Parathyroid adenoma (tissue), 2 donors: ENCODE data around the gene SPEM2.

Experiments
- H2AFZ ChIP-seq: fragments of 300-600 bp; sonication (generic); one replicate; pipeline ENCODE4 v1.7.0; 2017; ENCODE audit warnings: antibody characterized with exemption, mild to moderate bottlenecking
- H3K27ac ChIP-seq: fragments of 300-600 bp; sonication (generic); one replicate; pipeline ENCODE4 v1.7.0; 2017
- H3K27me3 ChIP-seq: fragments of 300-600 bp; sonication (generic); one replicate; pipeline ENCODE4 v1.7.0; 2017; ENCODE audit warnings: low read length; ENCODE audit not compliant: control insufficient read depth, insufficient read depth
- H3K36me3 ChIP-seq: fragments of 300-600 bp; sonication (generic); one replicate; pipeline ENCODE4 v1.7.0; 2017; ENCODE audit warnings: low read length; ENCODE audit not compliant: control insufficient read depth, insufficient read depth
- H3K4me1 ChIP-seq: fragments of 300-600 bp; sonication (generic); one replicate; pipeline ENCODE4 v1.7.0; 2017; ENCODE audit warnings: control low read depth
- H3K4me2 ChIP-seq: fragments of 300-600 bp; sonication (generic); one replicate; pipeline ENCODE4 v1.7.0; 2017; ENCODE audit warnings: low read length
- H3K4me3 ChIP-seq: fragments of 300-600 bp; sonication (generic); one replicate; pipeline ENCODE4 v1.7.0; 2017; ENCODE audit warnings: low read depth, low read length
- H3K79me2 ChIP-seq: fragments of 300-600 bp; sonication (generic); one replicate; pipeline ENCODE4 v1.7.0; 2017; ENCODE audit warnings: control low read depth
- H3K9ac ChIP-seq: fragments of 300-600 bp; sonication (generic); one replicate; pipeline ENCODE4 v1.7.0; 2017; ENCODE audit warnings: mild to moderate bottlenecking
- H3K9me3 ChIP-seq: fragments of 300-600 bp; sonication (generic); one replicate; pipeline ENCODE4 v1.7.0; 2017; ENCODE audit warnings: low read length; ENCODE audit not compliant: control insufficient read depth
- TF ChIP-seq, protein P1 (sequence below): fragments of 300-600 bp; sonication (generic); IDR thresholded peaks from one replicate; pipeline ENCODE4 v1.7.0; 2017; ENCODE audit warnings: antibody characterized with exemption, mild to moderate bottlenecking
- donor health status: primary hyperparathyroidism.

The SPEM2 gene

DNA sequence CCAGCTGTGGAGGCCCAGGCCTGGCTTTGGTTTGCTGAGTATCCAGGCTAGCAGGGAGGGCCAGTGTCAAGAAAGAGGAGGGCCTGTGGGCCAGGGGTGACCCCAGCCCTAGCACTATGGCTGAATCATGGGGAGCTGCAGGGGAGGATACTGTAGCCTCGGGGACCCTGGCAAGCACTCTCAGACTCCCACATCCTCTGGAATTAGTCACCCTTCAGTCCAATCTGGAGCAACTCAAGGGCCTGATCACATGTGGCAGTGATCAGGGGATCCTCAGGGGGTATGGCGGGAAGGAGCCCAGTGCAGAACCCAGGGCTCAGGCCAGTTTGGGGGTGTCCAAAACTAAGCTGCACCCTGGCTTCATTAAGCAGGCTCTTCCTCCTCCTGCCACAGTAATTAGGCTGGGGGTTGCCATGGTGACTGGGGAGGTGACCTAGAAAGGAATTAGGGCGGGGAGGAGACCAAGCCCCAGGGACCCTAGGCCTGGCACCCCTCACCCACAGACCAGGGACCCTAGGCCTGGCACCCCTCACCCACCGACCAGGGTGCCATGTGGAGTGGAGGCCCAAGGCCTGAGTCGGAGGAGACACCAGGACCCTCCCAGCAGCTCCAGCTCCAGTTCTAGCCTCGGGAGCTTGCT is 11.9 kb upstream of the SPEM2 start:
- TF ChIP-seq, protein P1, sequence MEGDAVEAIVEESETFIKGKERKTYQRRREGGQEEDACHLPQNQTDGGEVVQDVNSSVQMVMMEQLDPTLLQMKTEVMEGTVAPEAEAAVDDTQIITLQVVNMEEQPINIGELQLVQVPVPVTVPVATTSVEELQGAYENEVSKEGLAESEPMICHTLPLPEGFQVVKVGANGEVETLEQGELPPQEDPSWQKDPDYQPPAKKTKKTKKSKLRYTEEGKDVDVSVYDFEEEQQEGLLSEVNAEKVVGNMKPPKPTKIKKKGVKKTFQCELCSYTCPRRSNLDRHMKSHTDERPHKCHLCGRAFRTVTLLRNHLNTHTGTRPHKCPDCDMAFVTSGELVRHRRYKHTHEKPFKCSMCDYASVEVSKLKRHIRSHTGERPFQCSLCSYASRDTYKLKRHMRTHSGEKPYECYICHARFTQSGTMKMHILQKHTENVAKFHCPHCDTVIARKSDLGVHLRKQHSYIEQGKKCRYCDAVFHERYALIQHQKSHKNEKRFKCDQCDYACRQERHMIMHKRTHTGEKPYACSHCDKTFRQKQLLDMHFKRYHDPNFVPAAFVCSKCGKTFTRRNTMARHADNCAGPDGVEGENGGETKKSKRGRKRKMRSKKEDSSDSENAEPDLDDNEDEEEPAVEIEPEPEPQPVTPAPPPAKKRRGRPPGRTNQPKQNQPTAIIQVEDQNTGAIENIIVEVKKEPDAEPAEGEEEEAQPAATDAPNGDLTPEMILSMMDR = no peak

GRCh38 chr17:7414837-7415236 is 10.6 kb upstream of the SPEM2 start:
- no peaks in the 10 kb centered on the region for H3K9me3 ChIP-seq
- H3K4me1 ChIP-seq = no peaks in the 10 kb centered on the region
- H3K4me2 ChIP-seq = no peak overlapping the region
- TF ChIP-seq, protein P1 = no peak
- no peaks in the 10 kb centered on the region for H3K27me3 ChIP-seq
- no peak overlapping the region for H3K9ac ChIP-seq
- H3K79me2 ChIP-seq = no peaks in the 10 kb centered on the region
- H2AFZ ChIP-seq = no peak overlapping the region
- no peak overlapping the region for H3K4me3 ChIP-seq
- no peaks in the 10 kb centered on the region for H3K36me3 ChIP-seq
- no peak overlapping the region for H3K27ac ChIP-seq

More for the DNA sequence above, 11.9 kb upstream of the SPEM2 start:
- Histone ChIP-seq H3K9ac (no peak overlapping the region), H3K4me2 (no peak overlapping the region), H2AFZ (no peak overlapping the region), H3K4me3 (no peak overlapping the region), H3K27ac (no peak overlapping the region), H3K9me3 (no peaks in the 10 kb centered on the region), H3K79me2 (no peaks in the 10 kb centered on the region), H3K4me1 (no peaks in the 10 kb centered on the region), H3K27me3 (no peaks in the 10 kb centered on the region), H3K36me3 (no peaks in the 10 kb centered on the region)

DNA sequence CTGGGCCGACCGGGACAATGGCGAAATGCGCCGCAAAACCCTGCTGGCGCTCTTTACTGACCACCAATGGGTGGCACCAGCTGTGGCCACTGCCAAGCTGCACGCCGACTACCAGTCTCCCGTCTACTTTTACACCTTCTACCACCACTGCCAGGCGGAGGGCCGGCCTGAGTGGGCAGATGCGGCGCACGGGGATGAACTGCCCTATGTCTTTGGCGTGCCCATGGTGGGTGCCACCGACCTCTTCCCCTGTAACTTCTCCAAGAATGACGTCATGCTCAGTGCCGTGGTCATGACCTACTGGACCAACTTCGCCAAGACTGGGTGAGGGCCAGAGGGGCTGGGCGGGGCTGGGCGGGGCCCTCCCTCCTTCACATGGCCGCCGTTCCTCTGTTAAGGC is 9.6 kb upstream of the SPEM2 start:
- H3K27me3 ChIP-seq = no peaks in the 10 kb centered on the region
- H3K79me2 ChIP-seq = no peaks in the 10 kb centered on the region
- no peaks in the 10 kb centered on the region for H3K4me1 ChIP-seq
- no peak overlapping the region for H3K4me2 ChIP-seq
- H3K36me3 ChIP-seq = no peaks in the 10 kb centered on the region
- no peak overlapping the region for H2AFZ ChIP-seq
- H3K9ac ChIP-seq = no peak overlapping the region
- TF ChIP-seq, protein P1 = no peak
- no peak overlapping the region for H3K27ac ChIP-seq
- H3K4me3 ChIP-seq = no peak overlapping the region
- H3K9me3 ChIP-seq = no peaks in the 10 kb centered on the region

DNA sequence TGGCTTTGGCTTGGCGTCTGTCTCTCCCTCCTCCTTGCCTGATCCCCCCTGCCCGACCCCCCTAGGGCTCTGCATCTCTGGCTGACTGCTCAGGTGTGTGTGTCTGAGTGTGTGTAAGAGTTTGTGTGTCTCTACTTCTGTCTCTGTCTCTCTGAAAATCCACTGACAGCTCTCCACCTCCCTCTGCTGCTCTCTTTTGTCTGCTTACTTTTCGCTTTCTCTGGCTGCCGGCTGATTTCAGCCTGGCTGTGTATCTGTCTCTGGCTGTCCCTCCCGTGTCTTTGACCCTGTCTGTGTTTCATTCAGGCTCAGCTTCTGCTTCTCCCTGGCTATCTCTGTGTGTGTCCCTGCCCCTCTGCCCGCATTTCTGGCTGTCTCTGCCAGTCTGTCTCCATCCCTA is 9.1 kb upstream of the SPEM2 start:
- TF ChIP-seq, protein P1 = no peak
- no peaks in the 10 kb centered on the region for H3K27me3 ChIP-seq
- no peak overlapping the region for H3K9ac ChIP-seq

GRCh38 chr17:7417056-7417655 is 8.3 kb upstream of the SPEM2 start:
- Histone ChIP-seq H3K27me3 (no peaks in the 10 kb centered on the region), H3K4me3 (no peak overlapping the region), H3K79me2 (no peaks in the 10 kb centered on the region), H2AFZ (no peak overlapping the region), H3K4me1 (no peaks in the 10 kb centered on the region), H3K9ac (no peak overlapping the region), H3K9me3 (no peaks in the 10 kb centered on the region), H3K4me2 (no peak overlapping the region), H3K36me3 (no peaks in the 10 kb centered on the region), H3K27ac (no peak overlapping the region)
- TF ChIP-seq, protein P1 = no peak

More for the DNA sequence above, 9.1 kb upstream of the SPEM2 start:
- Histone ChIP-seq H3K36me3 (no peaks in the 10 kb centered on the region), H3K4me3 (no peak overlapping the region), H3K79me2 (no peaks in the 10 kb centered on the region), H2AFZ (no peak overlapping the region), H3K4me1 (no peaks in the 10 kb centered on the region), H3K27ac (no peak overlapping the region), H3K9me3 (no peaks in the 10 kb centered on the region), H3K4me2 (no peak overlapping the region)
